Measurements from ENCODE around the gene RBFOX2.

DNA sequence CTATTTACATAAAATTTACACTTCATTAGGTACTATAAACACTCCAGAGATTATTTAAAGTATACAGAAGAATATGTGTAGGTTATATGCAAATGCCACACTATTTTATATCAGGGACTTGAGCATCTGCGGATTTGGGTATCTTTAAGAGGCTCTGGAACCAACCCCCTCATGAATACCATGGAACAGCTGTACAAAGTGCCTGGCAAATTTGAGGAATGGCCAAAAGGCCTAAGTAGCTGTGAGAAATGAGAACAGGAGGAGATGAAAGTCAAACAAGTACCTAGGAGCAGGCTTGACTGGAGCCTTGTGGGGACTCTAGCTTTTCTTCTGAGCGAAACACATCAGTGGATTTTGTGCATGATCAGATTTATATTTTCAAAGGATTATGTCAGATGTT, 149.3 kb downstream of the RBFOX2 start:
- TF ChIP-seq, protein P1, sequence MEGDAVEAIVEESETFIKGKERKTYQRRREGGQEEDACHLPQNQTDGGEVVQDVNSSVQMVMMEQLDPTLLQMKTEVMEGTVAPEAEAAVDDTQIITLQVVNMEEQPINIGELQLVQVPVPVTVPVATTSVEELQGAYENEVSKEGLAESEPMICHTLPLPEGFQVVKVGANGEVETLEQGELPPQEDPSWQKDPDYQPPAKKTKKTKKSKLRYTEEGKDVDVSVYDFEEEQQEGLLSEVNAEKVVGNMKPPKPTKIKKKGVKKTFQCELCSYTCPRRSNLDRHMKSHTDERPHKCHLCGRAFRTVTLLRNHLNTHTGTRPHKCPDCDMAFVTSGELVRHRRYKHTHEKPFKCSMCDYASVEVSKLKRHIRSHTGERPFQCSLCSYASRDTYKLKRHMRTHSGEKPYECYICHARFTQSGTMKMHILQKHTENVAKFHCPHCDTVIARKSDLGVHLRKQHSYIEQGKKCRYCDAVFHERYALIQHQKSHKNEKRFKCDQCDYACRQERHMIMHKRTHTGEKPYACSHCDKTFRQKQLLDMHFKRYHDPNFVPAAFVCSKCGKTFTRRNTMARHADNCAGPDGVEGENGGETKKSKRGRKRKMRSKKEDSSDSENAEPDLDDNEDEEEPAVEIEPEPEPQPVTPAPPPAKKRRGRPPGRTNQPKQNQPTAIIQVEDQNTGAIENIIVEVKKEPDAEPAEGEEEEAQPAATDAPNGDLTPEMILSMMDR (IDR thresholded peaks at IDR 0.05) = no peak
- TF ChIP-seq EP300 (IDR thresholded peaks at IDR 0.05) = no peak

Measured in tibial nerve (tissue), 4 donors.